ENCODE data around the gene TEAD3.

Gene TEAD3

DNA sequence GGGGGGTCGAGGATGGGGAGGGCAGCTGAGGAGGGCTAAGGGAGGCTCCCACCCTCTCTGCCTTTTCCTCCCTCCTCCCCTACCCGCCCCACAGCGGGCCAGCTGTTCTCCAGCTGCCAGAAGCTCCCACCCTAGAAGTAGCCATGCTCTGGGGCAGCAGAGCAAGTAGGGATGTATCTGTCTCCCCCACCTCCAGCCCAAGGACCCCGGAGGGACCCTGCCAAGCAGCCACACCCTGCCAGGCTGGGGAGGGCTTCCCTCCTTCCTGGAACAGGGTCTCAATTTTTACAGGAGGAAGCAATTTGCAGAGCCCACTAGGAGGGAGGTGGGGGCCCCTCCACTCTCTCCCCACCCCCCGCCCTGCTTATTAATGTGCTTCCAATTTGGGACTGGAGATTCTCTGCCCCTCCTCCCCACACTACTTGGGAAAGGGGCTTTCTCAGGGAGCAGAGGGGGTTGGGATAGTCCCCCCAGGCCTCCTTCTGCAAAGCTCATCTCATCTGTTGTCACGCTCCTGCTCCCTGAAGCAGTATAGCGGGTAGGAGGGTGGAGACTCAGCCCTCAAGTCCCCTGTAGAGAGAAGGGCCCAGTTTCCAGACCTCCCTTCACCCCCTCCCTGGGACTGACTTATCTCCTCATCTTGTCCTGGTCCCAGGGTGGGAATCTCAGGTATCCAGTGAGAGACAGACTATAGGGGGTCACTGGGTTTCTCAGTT lies 4.5 kb downstream of the TEAD3 start:
- TF ChIP-seq, protein P1, sequence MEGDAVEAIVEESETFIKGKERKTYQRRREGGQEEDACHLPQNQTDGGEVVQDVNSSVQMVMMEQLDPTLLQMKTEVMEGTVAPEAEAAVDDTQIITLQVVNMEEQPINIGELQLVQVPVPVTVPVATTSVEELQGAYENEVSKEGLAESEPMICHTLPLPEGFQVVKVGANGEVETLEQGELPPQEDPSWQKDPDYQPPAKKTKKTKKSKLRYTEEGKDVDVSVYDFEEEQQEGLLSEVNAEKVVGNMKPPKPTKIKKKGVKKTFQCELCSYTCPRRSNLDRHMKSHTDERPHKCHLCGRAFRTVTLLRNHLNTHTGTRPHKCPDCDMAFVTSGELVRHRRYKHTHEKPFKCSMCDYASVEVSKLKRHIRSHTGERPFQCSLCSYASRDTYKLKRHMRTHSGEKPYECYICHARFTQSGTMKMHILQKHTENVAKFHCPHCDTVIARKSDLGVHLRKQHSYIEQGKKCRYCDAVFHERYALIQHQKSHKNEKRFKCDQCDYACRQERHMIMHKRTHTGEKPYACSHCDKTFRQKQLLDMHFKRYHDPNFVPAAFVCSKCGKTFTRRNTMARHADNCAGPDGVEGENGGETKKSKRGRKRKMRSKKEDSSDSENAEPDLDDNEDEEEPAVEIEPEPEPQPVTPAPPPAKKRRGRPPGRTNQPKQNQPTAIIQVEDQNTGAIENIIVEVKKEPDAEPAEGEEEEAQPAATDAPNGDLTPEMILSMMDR (IDR thresholded peaks at IDR 0.05; ENCODE audit: low read depth, low read length, missing control alignments): no peak
- no peak for DNase-seq (ENCODE audit: extremely low read depth, low read depth)
- peak overlapping the region; percentile 18 for H3K4me3 ChIP-seq (replicated peaks; ENCODE audit: low read depth, low read length)

DNA sequence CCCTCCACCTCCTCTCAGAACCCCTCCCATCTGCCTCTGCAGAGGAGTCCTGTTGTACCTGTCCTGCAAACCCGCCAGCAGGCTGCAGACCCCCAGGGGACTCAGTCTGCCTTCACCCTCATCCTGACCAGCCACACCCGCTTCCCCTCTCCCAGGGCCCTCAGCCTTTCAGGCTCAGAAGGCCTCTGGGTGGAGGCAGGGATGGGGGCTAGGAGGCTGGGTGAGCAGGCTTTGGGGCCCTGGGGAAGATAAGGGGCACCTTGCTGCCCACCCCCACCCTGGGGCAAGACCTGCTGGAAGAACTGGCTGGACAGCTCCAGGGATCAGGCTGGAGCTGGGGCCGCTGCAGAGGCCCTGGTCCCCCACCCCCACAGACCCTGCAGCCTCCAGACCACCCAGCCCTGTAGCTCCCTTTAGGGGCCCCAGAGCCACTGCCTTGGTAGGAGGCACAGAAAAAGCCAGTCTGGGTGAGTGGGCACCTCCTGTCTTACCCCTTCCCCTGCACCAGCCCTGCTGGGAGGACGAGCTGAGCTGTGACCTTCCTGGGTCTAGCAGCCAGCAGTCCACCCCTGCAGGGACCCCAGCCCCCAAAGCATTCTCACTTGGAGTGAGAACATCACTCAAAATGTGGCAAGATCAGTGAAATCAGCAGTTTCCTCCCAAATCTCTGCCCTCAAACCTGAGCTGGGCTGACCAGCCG lies 5.2 kb downstream of the TEAD3 start:
- TF ChIP-seq, protein P1 (IDR thresholded peaks at IDR 0.05; ENCODE audit: low read depth, low read length, missing control alignments): no peak
- H3K4me3 ChIP-seq (replicated peaks; ENCODE audit: low read depth, low read length): no peak overlapping the region
- no peak for DNase-seq (ENCODE audit: extremely low read depth, low read depth)

DNA sequence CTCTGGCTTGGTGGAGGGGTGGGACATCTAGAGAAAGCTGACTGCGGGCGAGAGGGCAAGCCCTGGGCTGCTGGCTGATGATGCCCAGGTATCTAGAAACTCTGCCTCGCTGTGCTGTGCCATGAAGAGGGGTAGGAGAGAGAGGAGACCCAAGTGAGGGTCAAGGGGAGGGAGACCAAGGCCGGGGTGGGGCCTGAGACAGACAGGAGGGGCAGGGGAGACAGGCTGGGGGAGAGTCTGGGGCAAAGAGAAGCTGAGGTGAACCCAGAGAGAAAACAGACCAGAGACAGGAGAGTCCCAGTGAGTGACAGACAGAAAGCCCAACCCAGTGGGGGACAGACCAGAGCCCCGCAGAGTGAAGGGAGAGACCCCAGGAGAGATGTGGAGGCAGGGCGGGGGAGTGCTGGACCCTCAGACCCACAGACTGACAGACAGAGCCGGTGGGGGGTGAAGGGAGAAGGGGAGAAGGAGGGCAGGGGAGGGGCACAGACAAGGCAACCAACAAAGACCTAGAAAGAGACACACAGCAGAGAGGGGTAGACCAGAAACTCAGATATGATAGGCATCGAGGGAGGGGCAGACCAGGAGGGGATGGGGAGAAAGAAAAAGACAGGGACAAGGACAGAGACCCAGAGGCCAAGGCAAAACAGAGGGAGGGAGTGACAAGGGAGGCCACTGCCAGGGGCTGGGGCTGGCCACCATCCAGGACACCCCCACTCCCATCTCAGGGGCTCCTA lies 5.9 kb downstream of the TEAD3 start:
- DNase-seq (ENCODE audit: extremely low read depth, low read depth): no peak
- TF ChIP-seq, protein P1 (IDR thresholded peaks at IDR 0.05; ENCODE audit: low read depth, low read length, missing control alignments): no peak
- H3K4me3 ChIP-seq (replicated peaks; ENCODE audit: low read depth, low read length): peak overlapping the region; percentile 15; the same call in 1 of the 2 replicates

DNA sequence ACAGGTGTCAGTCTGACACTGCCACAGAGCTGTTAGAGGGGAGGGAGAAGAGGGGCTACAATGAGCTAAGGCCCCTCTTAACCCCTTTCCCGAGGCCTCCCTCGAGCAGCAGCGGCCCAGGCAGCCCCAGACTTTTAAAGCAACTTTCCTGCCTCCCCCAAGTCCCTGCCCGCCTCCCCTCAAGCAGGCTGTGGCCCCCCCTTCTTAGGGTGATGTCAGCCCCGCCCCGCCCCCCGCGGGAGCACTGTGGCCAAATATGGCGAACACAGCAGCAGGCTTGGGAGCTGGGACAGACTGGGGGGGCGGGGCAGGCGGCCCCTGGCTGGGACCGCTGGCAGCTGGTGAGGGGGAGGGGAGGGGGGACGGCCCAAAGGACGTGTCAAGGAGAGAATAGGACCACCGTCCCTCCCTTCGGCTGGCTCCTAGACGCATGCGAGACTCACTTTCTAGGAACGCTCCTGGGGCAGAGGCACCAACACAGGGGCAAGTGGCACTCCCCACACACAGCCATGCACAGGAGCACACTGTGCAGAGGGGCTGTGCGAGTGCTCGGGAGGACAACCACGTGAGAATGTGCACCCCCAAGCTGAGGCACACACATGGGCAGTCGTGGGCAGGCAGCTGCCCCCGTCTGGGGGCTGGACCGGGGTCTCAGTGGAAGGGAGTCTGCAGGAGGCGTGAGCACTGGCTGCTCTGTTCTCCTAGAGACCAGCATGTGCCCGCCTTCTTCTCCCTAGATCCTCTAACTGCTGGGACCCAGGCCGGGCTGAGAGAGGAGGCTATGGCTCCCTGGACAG lies 6.7 kb downstream of the TEAD3 start:
- H3K4me3 ChIP-seq (replicated peaks; ENCODE audit: low read depth, low read length): peak overlapping the region; percentile 15; the same call in 1 of the 2 replicates
- DNase-seq (ENCODE audit: extremely low read depth, low read depth): no peak
- TF ChIP-seq, protein P1 (IDR thresholded peaks at IDR 0.05; ENCODE audit: low read depth, low read length, missing control alignments): no peak

DNA sequence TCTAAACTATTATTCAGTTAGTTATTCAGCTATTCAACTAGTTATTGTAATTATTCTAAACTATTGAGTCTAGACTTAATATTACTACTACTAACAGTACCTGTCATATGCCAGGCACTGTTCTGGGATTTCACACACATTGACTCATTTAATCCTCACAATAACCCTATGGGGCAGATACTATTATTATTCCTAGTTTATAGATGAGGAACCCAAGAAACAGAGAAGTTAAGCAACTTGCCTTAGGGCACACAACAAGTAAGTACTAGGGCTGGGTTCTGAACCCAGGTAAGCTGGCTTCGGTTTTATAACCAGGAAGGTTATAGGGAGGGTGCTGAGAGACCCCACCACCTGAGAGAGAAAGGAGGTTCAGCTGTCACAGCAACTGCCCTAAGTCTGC lies 7.8 kb downstream of the TEAD3 start:
- TF ChIP-seq, protein P1 (IDR thresholded peaks at IDR 0.05; ENCODE audit: low read depth, low read length, missing control alignments): no peak
- DNase-seq (ENCODE audit: extremely low read depth, low read depth): no peak

DNA sequence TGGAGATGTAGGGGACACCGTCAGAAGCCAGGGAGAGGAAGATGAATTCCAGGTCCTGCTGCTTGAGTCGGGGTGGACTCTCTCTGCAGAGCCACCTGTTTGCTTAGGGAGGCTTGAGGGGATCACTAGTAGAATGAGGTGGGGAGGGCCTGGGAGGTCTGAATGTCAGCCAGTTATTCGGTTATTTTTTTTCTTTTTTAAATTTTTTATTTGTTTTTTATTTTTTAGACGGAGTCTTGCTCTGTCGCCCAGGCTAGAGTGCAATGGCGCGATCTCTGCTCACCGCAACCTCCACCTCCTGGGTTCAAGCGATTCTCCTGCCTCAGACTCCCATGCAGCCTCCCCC lies 8.4 kb downstream of the TEAD3 start:
- TF ChIP-seq, protein P1 (IDR thresholded peaks at IDR 0.05; ENCODE audit: low read depth, low read length, missing control alignments): no peak
- peak overlapping the region; percentile 0; the same call in 1 of the 2 replicates for H3K4me3 ChIP-seq (replicated peaks; ENCODE audit: low read depth, low read length)
- DNase-seq (ENCODE audit: extremely low read depth, low read depth): no peak

More for the DNA sequence above, 7.8 kb downstream of the TEAD3 start:
- H3K4me3 ChIP-seq (replicated peaks; ENCODE audit: low read depth, low read length): no peak overlapping the region

Measured in HFF-Myc (cell line).